ENCODE measurements around the gene ARHGAP26.

The ARHGAP26 gene

GRCh38 chr5:143056792-143057579 lies 286.8 kb downstream of the ARHGAP26 start:
- no peaks in the 10 kb centered on the region for H3K36me3 ChIP-seq (ENCODE audit: insufficient read depth)
- TF ChIP-seq, protein P1, sequence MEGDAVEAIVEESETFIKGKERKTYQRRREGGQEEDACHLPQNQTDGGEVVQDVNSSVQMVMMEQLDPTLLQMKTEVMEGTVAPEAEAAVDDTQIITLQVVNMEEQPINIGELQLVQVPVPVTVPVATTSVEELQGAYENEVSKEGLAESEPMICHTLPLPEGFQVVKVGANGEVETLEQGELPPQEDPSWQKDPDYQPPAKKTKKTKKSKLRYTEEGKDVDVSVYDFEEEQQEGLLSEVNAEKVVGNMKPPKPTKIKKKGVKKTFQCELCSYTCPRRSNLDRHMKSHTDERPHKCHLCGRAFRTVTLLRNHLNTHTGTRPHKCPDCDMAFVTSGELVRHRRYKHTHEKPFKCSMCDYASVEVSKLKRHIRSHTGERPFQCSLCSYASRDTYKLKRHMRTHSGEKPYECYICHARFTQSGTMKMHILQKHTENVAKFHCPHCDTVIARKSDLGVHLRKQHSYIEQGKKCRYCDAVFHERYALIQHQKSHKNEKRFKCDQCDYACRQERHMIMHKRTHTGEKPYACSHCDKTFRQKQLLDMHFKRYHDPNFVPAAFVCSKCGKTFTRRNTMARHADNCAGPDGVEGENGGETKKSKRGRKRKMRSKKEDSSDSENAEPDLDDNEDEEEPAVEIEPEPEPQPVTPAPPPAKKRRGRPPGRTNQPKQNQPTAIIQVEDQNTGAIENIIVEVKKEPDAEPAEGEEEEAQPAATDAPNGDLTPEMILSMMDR (conservative IDR thresholded peaks at IDR 0.05; ENCODE audit: low read depth, low read length), result no peak
- 0 out of 2 replicates have a peak overlapping the region, but pooled peaks have one; percentile 10 for H3K9ac ChIP-seq
- H3K4me1 ChIP-seq (ENCODE audit: low read depth, poor library complexity, severe bottlenecking), result peaks cover 100% of the 10 kb centered on the region
- H3K4me2 ChIP-seq, result peak overlapping the region; percentile 93
- H3K79me2 ChIP-seq (ENCODE audit: insufficient read depth, low read depth), result no peaks in the 10 kb centered on the region
- no peaks in the 10 kb centered on the region for H3K27me3 ChIP-seq (ENCODE audit: insufficient read depth, low read depth)
- no peaks in the 10 kb centered on the region for H4K20me1 ChIP-seq (ENCODE audit: insufficient read depth)
- H3K4me3 ChIP-seq (IDR thresholded peaks at IDR 0.05; ENCODE audit: insufficient read depth, low read depth, low read length), result no peak overlapping the region
- H3K27ac ChIP-seq, result peak overlapping the region; percentile 91
- H2AFZ ChIP-seq (ENCODE audit: low read depth), result peak overlapping the region; percentile 28; the same call in 1 of the 2 replicates

- Histone ChIP-seq H2AFZ (ENCODE audit: low read depth) (peak overlapping the region; percentile 28; the same call in 1 of the 2 replicates), H3K9ac (peak overlapping the region; percentile 10; the same call in 1 of the 2 replicates), H4K20me1 (ENCODE audit: insufficient read depth) (no peaks in the 10 kb centered on the region), H3K27me3 (ENCODE audit: insufficient read depth, low read depth) (no peaks in the 10 kb centered on the region), H3K4me1 (ENCODE audit: low read depth, poor library complexity, severe bottlenecking) (peaks cover 99% of the 10 kb centered on the region), H3K36me3 (ENCODE audit: insufficient read depth) (no peaks in the 10 kb centered on the region), H3K4me2 (peak overlapping the region; percentile 93), H3K4me3 (IDR thresholded peaks at IDR 0.05; ENCODE audit: insufficient read depth, low read depth, low read length) (no peak overlapping the region), H3K27ac (peak overlapping the region; percentile 91), H3K79me2 (ENCODE audit: insufficient read depth, low read depth) (no peaks in the 10 kb centered on the region)
- TF ChIP-seq, protein P1 (conservative IDR thresholded peaks at IDR 0.05; ENCODE audit: low read depth, low read length), result no peak
These were observed 287.4 kb downstream of the ARHGAP26 start for GRCh38 chr5:143057580-143057999.

GRCh38 chr5:143059355-143059754 lies 289.2 kb downstream of the ARHGAP26 start:
- TF ChIP-seq, protein P1 (conservative IDR thresholded peaks at IDR 0.05; ENCODE audit: low read depth, low read length), result no peak
- Histone ChIP-seq H3K27ac (no peak overlapping the region; the same call in 1 of the 2 replicates), H3K36me3 (ENCODE audit: insufficient read depth) (no peaks in the 10 kb centered on the region), H3K4me3 (IDR thresholded peaks at IDR 0.05; ENCODE audit: insufficient read depth, low read depth, low read length) (no peak overlapping the region), H3K79me2 (ENCODE audit: insufficient read depth, low read depth) (no peaks in the 10 kb centered on the region), H3K27me3 (ENCODE audit: insufficient read depth, low read depth) (no peaks in the 10 kb centered on the region), H3K4me2 (peak overlapping the region; percentile 93; the same call in 1 of the 2 replicates), H3K4me1 (ENCODE audit: low read depth, poor library complexity, severe bottlenecking) (peaks cover 89% of the 10 kb centered on the region), H4K20me1 (ENCODE audit: insufficient read depth) (no peaks in the 10 kb centered on the region), H2AFZ (ENCODE audit: low read depth) (no peak overlapping the region), H3K9ac (no peak overlapping the region)

DNA sequence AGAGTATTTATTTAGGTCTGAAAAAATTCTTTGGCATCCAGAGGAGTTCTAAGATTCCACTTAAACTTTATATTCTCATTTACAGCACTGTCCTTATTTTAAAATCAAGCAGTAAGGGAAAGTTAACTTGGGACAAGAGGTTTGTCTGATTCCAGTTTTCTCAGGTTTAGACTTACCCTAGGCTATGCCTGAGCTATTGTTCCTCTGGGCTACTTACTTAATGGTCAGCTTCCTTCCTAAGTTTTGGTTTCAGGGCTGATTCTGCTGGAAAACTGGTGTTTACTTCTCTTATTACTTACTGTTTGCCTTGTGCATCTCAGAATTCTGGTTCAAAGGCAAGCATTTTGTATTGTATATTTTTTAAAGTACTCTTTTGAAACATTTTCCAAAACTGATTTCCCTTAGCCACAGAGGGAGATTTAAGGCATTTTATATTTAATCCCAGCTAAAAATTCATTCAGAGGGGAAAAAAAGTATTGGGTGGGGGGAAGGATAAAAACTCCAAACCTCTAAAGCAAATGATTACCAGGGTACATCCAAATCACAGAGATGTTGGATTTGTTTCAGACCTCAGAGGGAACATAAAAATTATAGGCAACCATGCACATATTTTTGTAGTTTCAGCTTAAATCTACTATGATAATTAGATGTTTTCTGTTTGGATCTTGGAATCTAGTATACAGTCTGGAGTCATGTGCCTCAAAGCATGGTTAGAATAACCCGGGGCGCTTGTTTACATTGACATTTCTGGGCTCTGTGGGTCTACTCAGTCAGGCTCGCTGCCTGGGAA lies 290.0 kb downstream of the ARHGAP26 start:
- H2AFZ ChIP-seq (ENCODE audit: low read depth), result no peak overlapping the region
- H3K27ac ChIP-seq, result no peak overlapping the region
- H3K4me2 ChIP-seq, result no peak overlapping the region; the same call in 1 of the 2 replicates
- peaks cover 89% of the 10 kb centered on the region for H3K4me1 ChIP-seq (ENCODE audit: low read depth, poor library complexity, severe bottlenecking)
- H3K27me3 ChIP-seq (ENCODE audit: insufficient read depth, low read depth), result no peaks in the 10 kb centered on the region
- H3K9ac ChIP-seq, result no peak overlapping the region
- H3K79me2 ChIP-seq (ENCODE audit: insufficient read depth, low read depth), result no peaks in the 10 kb centered on the region
- no peaks in the 10 kb centered on the region for H4K20me1 ChIP-seq (ENCODE audit: insufficient read depth)
- H3K4me3 ChIP-seq (IDR thresholded peaks at IDR 0.05; ENCODE audit: insufficient read depth, low read depth, low read length), result no peak overlapping the region
- H3K36me3 ChIP-seq (ENCODE audit: insufficient read depth), result no peaks in the 10 kb centered on the region
- TF ChIP-seq, protein P1 (conservative IDR thresholded peaks at IDR 0.05; ENCODE audit: low read depth, low read length), result no peak
